Skeletal muscle cell (primary cell): Measurements from ENCODE around the gene HABP4.

ENCODE experiments used
- DNase-seq: peaks from one replicate; pipeline ENCODE4 v3.0.0-alpha.2; 2010; ENCODE audit warnings: low read depth
- H3K4me3 ChIP-seq: 2 replicates; pipeline ENCODE4 v1.5.1; 2011; ENCODE audit warnings: low read depth, mild to moderate bottlenecking, control low read depth, low read length, moderate library complexity

HABP4 gene, protein sequence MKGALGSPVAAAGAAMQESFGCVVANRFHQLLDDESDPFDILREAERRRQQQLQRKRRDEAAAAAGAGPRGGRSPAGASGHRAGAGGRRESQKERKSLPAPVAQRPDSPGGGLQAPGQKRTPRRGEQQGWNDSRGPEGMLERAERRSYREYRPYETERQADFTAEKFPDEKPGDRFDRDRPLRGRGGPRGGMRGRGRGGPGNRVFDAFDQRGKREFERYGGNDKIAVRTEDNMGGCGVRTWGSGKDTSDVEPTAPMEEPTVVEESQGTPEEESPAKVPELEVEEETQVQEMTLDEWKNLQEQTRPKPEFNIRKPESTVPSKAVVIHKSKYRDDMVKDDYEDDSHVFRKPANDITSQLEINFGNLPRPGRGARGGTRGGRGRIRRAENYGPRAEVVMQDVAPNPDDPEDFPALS

DNA sequence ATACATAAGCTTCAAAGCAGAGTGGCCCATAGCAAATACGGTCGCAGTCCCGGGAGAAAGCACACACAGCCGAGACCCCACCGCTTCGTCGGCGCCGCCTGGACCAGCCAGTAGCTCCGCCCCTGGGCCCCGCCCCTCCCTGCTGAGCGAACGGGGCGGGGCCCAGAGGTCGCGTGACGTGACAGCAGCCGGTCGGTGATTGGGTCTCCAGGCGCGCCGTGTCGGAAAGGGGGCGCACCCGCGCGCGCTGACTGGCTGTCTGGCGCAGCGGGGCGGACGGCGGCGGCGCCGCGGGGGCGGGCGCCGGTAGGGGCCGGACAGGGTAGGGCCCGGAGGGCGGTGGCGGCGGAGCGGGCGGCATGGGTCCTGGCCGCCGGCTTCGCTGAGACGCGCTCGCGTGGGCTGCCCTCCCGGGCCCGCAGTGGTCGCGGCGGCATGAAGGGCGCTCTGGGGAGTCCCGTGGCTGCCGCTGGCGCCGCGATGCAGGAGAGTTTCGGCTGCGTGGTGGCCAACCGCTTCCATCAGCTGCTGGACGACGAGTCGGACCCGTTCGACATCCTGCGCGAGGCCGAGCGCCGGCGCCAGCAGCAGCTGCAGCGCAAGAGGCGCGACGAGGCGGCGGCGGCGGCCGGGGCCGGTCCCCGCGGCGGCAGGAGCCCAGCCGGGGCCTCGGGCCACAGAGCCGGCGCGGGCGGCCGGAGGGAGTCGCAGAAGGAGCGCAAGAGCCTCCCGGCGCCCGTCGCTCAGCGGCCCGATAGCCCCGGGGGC is at the start of gene HABP4:
TSS of gene HABP4 (plus strand) at position 325 of the 768 bp plus-strand sequence. CDS start at position 436, 111 bp downstream.
- H3K4me3 ChIP-seq: peak within 1 kb of the TSS; percentile 51

DNA sequence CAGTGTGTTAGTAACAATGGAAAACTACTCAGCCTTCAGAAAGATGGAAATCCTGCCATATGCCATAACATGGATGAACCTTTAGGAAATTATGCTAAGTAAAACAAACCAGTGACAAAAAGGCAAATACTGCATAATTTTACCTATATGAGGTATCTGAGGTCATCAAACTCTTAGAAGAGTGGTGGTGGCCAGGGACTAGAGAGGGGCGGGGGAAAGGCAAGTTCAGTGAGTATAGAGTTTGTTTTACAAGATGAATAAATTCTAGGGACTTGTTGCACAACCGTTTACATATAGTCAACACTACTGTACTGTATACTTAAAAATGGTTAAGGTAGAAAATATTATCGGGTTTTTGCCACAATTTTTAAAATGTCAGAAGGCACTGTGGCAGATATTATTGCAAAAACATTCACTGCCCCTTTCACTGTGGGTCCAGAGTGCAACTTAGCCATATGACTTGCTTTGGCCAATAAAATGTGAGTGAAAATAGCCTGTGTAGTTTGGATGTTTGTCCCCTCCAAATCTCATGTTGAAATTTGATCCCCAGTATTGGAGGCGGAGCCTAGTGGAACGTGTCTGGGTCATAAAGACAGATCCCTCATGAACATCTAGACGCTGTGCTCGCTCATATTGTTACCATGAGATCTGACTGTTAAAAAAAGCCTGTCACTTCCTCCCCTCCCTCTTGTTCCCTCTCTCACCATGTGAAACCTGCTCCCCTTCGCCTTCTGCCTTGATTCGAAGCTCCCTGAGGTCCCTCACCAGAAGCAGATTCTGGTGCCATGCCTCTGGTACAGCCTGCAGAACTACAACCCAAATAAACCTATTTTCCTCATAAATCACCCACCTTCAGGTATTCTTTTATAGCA is 41.3 kb upstream of the HABP4 start:
- no peak for DNase-seq
- no peak overlapping the region for H3K4me3 ChIP-seq

More for the DNA sequence above, at the start of gene HABP4:
- DNase-seq: peak; percentile 77

DNA sequence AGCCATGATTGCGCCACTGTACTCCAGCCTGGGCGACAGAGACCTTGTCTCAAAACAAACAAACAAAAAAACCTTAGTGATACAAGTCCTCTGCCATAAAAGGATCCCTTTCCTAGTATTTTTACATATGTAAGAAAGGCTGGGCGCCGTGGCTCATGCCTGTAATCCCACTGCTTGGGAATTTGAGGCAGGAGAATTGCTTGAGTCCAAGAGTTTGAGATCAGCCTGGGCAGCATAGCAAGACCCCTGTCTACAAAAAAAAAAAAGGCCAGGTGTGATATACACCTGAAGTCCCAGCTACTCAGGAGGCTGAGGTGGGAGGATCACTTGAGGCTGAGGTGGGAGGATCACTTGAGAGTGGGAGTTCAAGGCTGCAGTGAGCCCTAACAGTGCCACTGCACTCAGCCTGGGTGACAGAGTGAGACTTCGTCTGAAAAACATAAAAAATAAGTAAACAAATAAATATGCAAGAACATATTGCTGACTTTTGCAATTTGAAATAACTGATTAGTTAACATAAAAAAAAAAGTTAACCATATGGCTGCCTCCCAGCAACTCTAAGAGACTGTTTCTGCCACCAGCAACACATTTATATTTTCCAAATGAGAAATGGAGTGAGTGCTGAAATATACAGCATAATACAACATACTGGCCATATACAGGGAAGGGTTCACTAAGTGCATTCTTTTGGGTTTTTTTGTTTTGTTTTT is 38.7 kb upstream of the HABP4 start:
- no peak for DNase-seq
- H3K4me3 ChIP-seq: no peak overlapping the region

DNA sequence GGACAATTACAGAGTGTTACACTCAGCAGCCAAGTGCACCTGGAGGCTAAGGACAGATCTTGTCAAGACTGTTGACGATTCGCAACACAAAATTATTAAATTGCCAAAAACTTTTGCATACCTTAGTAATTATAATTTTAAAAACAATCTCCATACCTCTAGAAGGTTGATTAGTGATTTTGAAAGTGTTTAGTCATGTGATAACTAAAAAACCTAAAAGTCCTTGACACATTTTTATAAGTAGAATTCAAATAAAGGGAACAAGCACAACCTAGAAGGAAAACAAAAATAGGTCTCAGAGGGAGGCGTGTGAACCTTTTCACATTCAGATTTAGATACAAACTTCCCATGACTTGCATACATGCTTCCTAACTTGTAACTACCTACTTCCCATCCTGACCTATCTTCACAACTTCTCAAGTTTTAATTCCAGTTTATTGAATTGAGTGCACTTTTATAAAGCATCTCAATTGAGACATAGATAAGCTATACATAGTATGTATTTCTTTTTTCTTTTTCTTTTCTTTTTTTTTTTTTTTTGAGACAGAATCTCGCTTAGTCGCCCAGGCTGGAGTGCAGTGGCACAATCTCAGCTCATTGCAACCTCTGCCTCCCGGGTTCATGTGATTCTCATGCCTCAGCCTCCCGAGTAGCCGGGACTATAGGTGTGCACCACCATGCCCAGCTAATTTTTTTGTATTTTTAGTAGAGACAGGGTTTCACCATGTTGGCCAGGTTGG is 37.6 kb upstream of the HABP4 start:
- no peak overlapping the region for H3K4me3 ChIP-seq
- DNase-seq: no peak

DNA sequence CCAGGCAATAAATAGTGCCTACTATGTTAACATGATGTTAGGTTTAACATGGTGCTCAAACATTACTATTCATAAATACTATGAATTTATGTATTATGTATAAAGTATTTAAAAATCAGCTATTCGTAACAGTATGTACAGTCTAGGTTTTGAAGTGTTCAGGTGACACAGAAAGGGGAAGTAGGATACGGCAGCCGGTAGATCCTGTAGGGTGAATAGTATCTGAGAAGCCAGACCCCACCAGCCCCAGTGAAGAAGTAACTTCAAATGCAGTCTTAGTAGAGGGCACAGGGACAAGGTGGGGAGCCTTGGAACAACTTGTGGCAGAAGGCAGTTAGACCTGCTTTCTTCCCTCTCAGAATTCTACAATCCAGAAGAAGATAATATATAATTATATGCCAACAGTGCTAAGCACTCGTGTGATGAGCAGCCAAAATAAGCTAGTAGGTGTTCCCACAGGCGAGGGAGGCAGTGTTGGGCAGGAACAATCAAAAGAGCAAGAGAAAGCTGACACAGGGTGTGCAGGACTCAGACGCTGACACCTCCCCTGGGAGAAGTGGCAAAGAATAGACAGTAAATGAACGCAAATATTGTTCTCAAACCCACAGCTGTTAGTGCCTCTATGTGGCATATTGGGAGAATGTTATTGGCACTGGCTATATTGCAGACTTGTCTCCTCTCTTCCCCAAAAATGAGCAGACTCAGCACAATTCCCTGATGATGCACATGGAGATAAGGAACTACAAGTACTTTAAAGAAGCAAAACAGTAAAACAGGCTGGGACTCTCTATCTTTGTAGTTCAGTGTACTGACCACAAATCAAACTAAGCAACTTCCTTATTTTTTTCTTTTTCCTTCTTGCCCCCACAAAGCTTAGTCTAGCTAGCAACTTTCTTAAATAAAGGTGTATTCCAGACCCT is 36.4 kb upstream of the HABP4 start:
- DNase-seq: no peak
- H3K4me3 ChIP-seq: no peak overlapping the region

DNA sequence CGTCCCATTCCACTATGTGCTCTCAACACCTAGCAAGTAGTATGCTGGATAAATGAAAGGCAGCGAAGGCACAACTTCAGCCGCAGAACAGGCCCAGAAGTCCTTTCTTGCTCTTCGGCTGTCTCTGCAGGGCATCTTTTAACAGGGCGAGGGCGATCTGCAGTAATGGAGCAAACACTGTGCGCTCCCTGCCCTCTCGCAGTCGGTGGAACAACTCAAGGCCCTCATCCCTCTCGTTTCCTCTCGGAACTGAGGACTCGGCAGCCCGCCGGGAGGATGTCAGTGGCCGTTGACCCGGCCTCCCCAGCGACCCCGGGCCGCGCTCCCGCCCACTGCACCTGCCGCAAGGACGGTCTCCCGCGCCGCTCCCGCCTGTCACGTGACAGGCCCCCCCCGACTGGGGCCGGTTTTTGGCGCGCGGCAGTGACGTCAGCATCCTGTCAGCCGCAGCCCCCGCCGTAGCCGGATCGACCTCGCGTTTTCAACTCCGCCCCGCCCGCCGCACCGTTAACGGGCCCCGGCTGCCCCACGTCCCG is 32.9 kb upstream of the HABP4 start:
- no peak for DNase-seq
- peak overlapping the region; percentile 86 for H3K4me3 ChIP-seq

DNA sequence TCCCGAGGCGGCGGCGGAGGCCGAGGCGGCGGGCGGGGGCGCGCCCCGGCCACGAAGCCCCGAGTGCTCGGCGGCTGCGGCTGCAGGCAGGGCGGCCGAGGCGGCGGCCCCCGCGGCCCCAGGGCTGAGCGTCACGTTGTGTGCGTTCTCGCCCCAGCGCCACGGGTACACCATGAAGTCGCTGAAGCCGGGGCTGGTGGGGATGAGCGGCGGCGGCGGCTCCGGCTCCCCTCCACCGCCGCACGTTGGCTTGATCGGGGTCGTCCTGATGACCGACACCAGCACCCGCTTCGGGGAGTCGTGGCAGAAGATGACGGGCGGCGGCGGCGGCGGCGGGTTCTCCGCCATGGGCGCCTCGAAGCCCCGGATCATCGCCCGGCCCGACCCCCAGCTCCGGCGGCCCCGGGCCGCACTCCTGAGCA is 32.3 kb upstream of the HABP4 start:
- H3K4me3 ChIP-seq: peak overlapping the region; percentile 86
- no peak for DNase-seq

DNA sequence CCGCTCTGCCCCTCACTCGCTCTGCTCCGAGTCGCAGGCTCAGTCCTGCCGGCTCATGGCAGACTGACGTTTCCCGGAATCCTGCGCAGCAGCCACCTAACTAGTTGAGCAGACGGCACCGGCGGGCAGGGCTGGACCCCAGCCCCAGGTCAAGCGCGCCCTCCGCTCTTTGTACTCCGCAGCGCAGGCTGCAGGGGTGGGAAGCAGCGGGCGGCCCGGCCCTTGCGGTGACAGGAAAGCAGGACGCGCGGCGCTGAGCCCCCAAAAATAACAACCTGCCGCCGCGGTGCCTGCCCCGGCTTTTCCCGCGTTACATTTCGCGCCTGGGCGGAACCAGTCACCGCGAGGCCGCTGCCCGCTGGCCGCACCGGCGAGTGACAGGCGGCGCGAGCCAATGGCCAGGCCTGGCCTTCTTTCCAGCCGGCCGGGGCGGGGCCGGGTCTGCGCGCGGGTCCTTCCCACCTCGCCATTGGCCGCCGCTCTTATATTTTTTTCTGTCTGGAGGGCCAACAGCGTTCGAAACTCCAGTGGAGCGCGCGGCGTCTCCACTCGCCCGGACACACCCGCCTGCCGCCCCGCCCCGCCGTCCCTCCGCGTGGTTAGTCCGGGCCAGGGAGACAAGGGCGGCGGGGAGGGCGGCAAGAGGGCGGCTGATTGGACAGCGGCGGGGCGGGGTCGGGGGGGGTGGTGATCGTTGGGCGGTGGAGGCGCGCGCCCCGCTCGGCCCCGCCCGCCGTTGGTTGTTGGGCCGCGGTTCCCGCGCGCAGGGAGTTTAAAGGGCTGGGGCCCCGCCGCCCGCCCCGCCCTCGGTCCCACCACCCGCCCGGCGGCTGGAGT is 31.7 kb upstream of the HABP4 start, which contains the start of gene ZNF367:
TSS of gene ZNF367 (minus strand) at position 288 of the 837 bp plus-strand sequence. CDS start 338 bp downstream, outside the sequence.
- DNase-seq: peak; percentile 89

DNA sequence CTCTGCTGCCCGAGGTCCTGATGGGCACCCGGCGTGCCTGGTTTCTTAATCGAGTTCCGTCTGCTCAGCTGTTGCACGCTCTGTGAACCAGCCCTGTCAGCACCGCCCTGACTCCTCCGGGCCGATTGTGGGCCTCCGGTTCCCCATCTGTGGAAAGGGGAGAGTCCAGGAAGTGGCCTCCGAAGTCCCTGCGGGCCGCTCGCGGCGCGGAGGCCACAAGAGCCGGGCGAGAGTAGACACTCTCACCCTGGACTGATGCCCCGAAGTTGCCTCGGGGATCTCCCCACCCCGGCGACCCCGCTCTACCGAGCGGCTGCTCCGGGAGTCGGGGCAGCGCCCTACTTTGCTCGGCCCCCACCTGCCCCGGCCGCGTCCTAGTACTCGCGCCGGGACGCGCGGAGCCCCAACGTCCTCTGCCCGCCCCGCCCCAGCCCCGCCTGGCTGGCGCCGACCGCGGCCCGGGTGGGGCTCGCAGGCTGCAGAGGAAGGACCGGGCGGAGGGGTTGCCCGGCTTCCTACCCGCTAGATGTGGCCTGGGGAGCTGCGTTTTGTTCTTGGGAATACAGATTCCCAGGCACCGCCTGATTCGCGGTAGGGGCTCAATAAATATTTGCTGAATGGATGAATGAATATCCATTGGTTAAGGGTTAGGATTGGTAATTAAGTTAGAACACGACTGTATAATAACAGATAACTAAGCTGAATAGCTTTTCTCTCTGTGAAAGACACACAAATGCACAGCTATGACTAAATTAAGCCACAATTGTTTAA is 30.9 kb upstream of the HABP4 start:
- DNase-seq: no peak
- peak overlapping the region; percentile 86 for H3K4me3 ChIP-seq

More for the DNA sequence above, 31.7 kb upstream of the HABP4 start, which contains the start of gene ZNF367:
- peak within 1 kb of the TSS; percentile 86 for H3K4me3 ChIP-seq

DNA sequence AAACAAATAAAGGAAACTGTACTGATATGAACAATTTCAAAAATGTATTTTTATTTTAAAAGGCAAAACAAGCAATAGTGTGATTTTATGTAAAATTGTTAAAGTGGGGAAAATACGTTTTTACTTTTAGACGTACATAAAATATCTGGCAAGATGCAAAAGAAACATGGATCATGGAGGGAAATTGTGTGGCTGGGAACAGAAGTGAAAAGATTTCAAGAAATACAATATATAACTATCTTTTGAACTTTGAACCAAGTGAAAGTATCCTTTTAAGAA is 30.3 kb upstream of the HABP4 start:
- no peak for DNase-seq
- peak overlapping the region; percentile 86 for H3K4me3 ChIP-seq

DNA sequence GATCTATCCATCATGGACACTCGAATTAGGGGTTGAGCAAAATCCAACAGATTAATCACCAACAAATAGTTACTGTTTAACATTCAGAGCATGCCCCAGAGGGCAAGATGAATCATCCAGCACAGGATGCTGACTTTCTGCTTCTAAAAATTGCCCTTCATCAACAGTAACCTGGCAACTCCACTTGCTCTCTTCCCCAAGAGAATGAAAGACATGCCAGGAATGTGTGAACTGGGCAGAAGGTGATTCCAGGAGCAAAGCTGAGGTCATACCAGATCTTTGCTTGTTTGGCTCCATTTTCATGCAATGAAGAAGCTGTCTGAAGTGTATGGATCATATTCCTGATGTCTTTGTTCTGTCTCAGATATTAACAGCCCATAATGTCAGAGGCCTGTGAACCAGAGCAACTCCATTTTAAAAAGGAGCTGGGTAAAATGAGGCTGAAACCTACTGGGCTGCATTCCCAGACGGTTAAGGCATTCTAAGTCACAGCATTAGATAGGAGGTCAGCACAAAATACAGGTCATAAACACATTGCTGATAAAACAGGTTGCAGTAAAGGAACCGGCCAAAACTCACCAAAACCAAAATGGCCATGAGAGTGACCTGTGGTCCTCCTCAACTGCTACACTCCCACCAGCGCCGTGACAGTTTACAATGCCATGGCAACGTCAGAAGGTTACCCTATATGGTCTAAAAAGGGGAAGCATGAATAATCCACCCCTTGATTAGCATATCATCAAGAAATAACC is 29.3 kb upstream of the HABP4 start:
- H3K4me3 ChIP-seq: no peak overlapping the region
- peak; percentile 80 for DNase-seq

DNA sequence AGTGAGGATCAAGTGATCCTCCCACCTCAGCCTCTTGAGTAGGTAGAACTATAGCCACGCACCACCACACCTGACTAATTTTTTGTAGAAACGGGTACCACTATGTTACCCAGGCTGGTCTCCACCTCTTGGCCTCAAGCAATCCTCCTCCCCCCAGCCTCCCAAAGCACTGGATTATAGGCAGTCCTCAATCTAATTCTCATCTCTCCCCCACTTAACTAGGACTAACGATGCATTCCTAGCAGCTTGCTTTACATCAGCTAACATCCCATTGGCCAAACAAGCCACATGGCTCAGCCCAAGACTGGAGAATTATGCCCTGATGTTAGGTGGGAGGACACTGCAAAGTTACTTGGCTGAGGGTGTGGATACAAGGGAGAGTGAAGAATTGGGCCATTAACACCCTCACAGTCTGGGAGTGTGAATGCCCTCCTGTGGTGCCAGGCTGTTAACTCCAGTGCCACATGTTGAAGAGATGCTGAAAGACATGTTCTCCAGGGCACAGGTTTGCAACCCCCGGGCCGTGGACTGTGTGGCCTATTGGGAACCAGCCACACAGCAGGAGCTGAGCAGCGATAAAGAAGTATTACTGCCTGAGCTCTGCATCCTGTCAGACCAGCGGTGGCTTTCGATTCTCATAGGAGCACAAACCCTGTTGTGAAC is 26.5 kb upstream of the HABP4 start:
- no peak for DNase-seq
- H3K4me3 ChIP-seq: no peak overlapping the region

DNA sequence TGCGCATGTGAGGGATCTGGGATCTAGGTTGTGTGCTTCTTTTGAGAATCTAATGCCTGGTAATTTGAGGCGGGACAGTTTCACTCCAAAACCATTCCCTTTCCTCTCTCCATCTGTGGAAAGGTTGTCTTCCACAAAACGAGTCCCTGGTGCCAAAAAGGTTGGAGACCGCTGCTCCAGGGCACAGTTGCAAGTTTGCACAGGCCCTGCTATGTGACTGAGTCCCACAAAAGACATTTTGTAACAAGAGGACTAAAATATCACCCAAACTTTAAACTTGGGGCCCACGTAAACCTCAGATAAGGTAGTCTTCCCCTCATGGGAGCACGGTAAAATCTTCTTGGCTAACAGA is 26.0 kb upstream of the HABP4 start:
- DNase-seq: no peak
- no peak overlapping the region for H3K4me3 ChIP-seq

DNA sequence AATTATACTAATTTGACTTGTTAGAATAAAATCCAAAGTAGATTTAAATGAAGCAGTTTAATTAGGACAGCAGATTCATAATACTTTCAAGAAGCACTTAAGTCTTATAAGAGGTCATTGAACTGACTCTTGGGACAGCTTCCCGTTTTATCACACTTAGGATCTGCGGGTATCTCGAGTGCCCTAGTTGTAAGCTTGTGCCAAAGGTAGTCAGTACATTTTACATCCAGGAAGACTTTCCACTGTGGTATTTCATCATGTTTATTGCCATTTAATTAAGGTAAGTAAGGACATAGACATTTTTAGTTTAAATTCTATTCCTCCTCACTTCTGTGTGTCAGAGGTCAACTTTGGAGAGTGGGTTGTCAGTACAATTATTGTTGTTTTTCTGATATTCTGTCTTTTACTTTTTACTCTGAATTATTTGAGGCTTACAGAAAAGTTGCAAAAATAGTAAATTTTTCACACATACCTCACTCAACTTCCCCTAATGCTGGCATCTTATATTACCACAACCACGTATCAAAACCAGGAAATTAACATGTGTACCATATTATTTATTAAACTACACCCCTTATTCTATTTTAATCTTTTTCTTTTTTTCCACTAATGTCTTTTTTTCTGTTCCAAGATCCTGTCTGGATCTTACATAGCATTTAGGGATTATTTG is 24.3 kb upstream of the HABP4 start:
- no peak overlapping the region for H3K4me3 ChIP-seq
- DNase-seq: no peak
